GM20431 (cell line): ENCODE data around the gene RRM2.

Experiments used
- in situ Hi-C: fragments of 300-500 bp; cut with MseI, MboI; formaldehyde crosslinking; loops from one replicate; pipeline ENCODE4 v1.15.0; 2020; ENCODE audit warnings: low sequenced_read_pairs; ENCODE audit not compliant: unreplicated experiment

The RRM2 gene

GRCh38 chr2:10166676-10167292, 44.2 kb downstream of the RRM2 start:
- in situ Hi-C loops, result no loop called here

GRCh38 chr2:10167316-10167715, 44.8 kb downstream of the RRM2 start:
- in situ Hi-C loops, result no loop called here

- in situ Hi-C loops, result no loop called here
Observed at GRCh38 chr2:10168221-10168620, 45.7 kb downstream of the RRM2 start.

- in situ Hi-C loops, result no loop called here
Observed at GRCh38 chr2:10169053-10169578, 46.6 kb downstream of the RRM2 start.

GRCh38 chr2:10169581-10169980, 47.0 kb downstream of the RRM2 start:
- in situ Hi-C loops, result no loop called here

- in situ Hi-C loops, result no loop called here
Observed at GRCh38 chr2:10170256-10170655, 47.7 kb downstream of the RRM2 start.

GRCh38 chr2:10171006-10171800, 48.7 kb downstream of the RRM2 start:
- in situ Hi-C loops, result no loop called here

GRCh38 chr2:10172033-10172871, 49.7 kb downstream of the RRM2 start:
- in situ Hi-C loops, result no loop called here

GRCh38 chr2:10173258-10174005, 50.9 kb downstream of the RRM2 start:
- in situ Hi-C loops, result no loop called here

GRCh38 chr2:10174173-10174572, 51.6 kb downstream of the RRM2 start:
- in situ Hi-C loops, result no loop called here

GRCh38 chr2:10175441-10175840, 52.9 kb downstream of the RRM2 start:
- in situ Hi-C loops, result no loop called here

GRCh38 chr2:10178751-10179150, 56.2 kb downstream of the RRM2 start:
- in situ Hi-C loops, result no loop called here

- in situ Hi-C loops, result no loop called here
Observed at GRCh38 chr2:10179422-10179821, 56.9 kb downstream of the RRM2 start.

- in situ Hi-C loops, result no loop called here
Observed at GRCh38 chr2:10180229-10180628, 57.7 kb downstream of the RRM2 start.
